Measurements from ENCODE around the gene MAP10.

MAP10 gene

GRCh38 chr1:232856541-232856940, 51.3 kb downstream of the MAP10 start:
- DNase-seq (ENCODE audit: low read depth) = no peak

Measured in HS-5 (cell line).